Umbilical cord (tissue), 2 donors: Measurements from ENCODE around the gene SAPCD1. TPM values are rescaled to one million over a fixed set of nuclear protein-coding genes. Genes with fewer than 3 reads are reported as not detected.
A peak's percentile ranks its signal among the peaks of the same experiment; 100 is the strongest.

Experiments
- DNase-seq: peaks from one replicate; pipeline ENCODE4 v3.0.0-alpha.2; 2015; ENCODE audit warnings: low spot score
- total RNA-seq: library from RNA; depleted of rRNA; stranded (reverse); fragments of >200 nt; gene quantifications from one replicate; pipeline ENCODE4 v1.2.3, GENCODE V29; 2014; ENCODE audit warnings: low replicate concordance; ENCODE audit not compliant: insufficient read depth

SAPCD1 gene
- not detected for total RNA-seq

- DNase-seq, result no peak
Observed at GRCh38 chr6:31762356-31762755, at the start of gene SAPCD1. TSS of gene SAPCD1 (plus strand) at chr6:31762656. CDS start at chr6:31763055, 399 bp downstream.

- no peak for DNase-seq
Observed at GRCh38 chr6:31713465-31713864, 49.0 kb upstream of the SAPCD1 start.

DNA sequence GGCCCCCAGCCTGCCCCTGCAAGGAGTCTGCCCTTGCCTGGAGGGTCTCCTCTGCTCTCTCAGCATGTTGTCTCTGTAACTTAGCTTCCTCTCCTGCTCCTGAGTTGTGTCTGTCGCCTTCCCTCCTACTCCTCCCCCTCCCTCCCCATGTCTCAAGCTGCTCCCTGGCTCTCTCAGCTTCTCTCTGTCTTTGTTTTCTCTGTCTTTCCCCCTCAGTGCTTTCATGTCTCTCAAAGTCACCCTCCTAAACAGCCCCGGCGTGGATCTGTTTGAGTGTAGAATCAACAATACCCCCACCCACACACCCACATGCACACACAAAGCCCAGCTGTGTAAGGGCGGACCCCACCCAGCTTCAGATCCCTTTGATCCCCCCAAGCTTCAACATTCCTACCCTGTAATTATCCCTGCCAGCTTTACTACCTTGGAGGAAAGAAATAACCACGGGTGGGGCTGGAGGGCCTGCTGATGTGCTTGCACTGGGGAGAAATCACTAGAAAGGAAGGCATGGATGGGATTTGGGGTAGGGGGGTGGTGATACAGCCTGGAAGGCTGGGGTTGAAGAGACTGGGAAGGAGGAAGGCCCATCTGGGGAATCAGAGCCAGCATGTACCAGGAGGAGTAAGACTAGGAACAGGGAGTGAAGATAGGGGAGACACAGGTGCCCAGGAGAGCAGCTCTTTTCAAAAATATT is 48.3 kb upstream of the SAPCD1 start:
- DNase-seq, result peak; percentile 58

- peak; percentile 71 for DNase-seq
Observed at GRCh38 chr6:31715022-31715958, 47.2 kb upstream of the SAPCD1 start, which contains the start of gene LY6G6D. TSS of gene LY6G6D (plus strand) at chr6:31715348. CDS start at chr6:31715356, 8 bp downstream.

- DNase-seq, result no peak
Observed at GRCh38 chr6:31717499-31718222, 44.8 kb upstream of the SAPCD1 start.

- no peak for DNase-seq
Observed at GRCh38 chr6:31718265-31718664, 44.2 kb upstream of the SAPCD1 start.

DNA sequence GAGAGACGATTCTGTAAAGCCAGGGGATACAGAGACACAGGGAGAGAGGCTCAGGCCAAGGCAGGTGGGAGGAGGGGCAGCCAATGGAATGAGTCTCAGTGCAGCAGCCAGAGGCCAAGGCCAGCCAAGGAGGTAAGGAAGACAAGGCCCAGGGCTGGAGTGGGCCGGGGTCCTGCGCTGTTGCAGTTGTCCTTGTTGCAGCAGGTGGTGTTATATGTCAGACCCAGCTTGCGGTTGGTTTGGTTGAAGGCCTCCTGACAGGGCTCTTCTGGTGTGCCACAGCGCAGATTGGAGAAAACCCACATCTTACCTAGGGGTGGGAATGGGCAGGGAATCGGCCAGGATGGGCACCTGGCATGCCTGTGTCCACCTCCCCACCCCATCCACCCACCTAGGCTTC is 43.5 kb upstream of the SAPCD1 start:
- no peak for DNase-seq

- DNase-seq, result no peak
Observed at GRCh38 chr6:31720196-31720770, 42.2 kb upstream of the SAPCD1 start.

DNA sequence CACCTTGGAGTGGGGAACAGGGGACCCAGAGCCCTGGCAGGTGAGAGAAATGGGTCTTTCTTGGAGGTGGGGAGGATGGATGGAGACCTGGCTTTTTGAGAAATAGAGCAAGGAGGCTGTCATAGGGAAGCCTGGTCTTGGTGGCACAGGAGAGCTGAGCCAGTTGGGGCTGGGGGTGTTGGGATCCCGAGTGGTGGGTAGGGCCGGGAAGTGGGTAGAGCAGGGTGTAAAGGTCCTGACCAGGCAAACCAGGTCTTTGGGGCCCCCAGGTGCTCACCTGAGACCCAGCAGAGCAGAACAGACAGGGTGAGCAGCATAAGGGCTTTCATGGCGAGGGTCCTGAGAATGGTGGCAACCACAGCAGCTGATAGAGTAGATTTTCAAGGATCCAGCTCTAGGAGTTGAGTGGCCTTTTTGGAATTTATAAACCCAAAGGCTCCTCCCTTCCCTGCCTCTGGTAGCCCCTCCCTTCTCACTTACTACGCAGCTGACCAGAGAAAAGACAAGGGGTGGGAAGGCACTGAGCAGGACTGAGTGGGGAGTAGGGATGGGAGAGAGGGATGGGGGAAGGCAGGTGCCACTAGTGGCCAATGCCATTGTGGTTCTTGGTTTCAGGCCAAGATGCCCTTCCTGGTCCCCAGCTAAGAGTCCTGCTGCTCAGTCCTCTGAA is 41.0 kb upstream of the SAPCD1 start, which contains the start of gene LY6G6C:
Gene LY6G6C, minus strand, starts transcription at position 396 of the 670 bp plus-strand sequence. Its CDS starts 67 bp downstream, at position 329.
- DNase-seq, result no peak

GRCh38 chr6:31722173-31722572 is 40.3 kb upstream of the SAPCD1 start:
- DNase-seq, result no peak

GRCh38 chr6:31723245-31723979 is 39.0 kb upstream of the SAPCD1 start, which contains the start of gene MPIG6B:
TSS of gene MPIG6B (plus strand) at chr6:31723373. CDS start at chr6:31723384, 11 bp downstream.
- no peak for DNase-seq

DNA sequence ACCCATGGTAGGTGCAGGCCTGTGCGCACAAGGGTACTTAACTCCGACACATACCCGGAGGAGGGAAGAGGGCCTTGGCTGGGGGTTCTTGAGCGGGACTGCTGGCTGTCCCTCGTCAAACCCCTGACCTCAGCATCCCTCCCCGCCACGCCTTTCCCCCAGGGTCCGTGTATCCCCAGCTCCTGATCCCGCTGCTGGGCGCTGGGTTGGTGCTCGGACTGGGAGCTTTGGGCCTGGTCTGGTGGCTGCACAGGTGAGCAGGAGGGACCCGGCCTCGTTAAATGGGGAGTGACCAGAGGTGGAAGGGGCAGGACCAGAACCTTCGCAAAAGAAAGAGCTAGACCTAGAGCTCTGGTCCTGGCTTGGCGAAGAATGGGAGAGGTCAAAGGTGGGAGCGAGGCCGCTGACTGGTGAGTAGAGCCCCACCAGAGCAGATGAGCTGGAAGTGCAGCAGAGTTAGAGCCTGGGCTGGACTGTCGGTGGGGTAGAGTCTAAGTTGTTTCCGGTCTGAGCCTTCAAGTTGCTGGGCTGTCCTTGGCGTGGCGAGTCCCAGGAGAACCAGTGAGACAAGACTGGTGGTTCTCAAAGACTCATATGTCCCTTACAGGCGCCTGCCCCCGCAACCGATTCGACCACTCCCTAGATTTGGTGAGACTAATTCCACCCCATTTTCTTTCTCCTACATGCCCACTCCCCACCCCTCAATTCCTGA is 38.3 kb upstream of the SAPCD1 start:
- DNase-seq, result no peak

- DNase-seq, result no peak
Observed at GRCh38 chr6:31725502-31726350, 36.7 kb upstream of the SAPCD1 start.

- DNase-seq, result no peak
Observed at GRCh38 chr6:31727034-31727716, 35.3 kb upstream of the SAPCD1 start.

DNA sequence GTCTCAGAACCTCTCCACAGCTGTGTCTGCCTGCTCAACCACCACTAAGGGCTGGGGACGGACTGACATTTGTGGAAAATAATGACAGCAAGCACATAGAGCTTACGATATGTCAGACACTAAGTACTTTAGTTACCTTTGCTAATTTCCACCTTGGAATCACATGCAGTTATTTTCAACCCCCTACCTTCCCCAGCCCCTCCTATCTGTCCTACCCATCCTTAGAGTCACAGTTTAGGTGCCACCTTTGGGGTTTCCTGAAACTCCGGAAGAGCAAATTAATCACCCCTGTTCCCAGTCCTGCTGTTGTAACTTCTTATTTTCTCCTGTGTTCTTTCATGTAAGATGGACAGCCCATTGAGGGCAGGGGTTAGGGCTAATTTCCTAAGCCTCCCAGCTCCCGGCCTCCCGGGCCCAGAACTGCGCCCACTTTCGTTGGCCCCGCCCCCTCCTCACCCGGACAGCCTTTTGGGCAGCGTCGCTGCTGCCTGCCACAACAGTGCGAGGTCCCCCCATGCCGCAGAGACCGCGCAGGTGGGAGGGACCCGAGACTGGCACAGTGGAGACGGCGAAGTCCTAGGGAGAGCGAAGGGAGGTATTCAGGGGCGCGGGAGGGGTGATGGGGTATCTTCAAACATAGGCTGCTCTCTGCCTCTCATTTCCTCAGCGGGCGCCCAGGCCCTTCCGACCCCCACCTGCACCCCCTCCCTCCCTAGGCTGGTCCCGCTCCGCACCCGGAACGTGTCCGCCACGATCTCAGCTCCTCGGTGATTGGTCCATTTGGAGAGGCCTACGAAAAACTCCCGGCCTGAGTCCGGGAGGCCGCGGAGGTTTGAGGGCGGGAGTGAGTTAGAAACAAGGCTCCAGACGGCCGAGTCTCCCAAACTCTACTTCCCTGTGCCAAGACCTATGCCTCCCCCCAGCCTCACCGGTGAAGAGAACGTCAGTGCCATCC is 34.5 kb upstream of the SAPCD1 start:
- DNase-seq, result no peak

DNA sequence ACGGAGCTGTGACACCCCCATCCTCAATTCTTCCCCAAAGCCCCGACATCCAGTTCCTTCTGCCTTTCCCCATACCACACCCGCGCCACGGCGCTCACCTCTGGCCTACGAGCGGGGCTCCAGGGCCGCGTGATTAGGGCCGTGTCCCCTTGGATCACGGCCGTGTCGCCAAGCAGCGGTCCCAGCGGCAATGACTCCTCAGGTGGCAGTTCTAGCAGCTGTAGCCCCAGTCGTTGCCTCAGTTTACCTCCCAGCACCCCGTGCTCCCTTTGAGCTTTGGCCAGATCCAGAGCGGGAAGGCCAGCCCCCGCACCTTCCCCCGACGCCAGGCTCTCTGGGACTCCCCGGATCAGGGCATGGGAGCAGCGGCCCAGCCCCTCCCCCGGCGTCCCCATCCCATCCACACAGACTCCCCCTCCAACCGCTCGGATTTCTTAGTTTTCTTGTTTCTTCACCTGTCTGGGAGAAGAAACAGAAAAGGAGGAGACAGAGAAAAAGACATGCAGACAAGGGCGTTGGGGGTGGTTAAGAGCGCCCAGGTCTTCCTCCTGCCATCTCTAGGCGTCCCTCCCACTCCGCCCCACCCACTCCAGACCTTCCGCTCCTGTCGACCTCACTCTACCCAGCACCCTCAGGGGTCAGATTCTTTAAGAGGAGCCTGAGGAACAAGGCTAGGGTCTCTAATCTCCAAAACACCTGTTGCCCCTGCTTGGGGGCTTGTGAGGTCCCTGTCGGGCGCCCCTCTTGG is 33.5 kb upstream of the SAPCD1 start, which contains the start of gene DDAH2:
Gene DDAH2, minus strand, starts transcription at position 533 of the 748 bp plus-strand sequence. Its CDS starts 138 bp downstream, at position 395.
- DNase-seq, result no peak
